ENCODE measurements around the gene SELENOO.

DNA sequence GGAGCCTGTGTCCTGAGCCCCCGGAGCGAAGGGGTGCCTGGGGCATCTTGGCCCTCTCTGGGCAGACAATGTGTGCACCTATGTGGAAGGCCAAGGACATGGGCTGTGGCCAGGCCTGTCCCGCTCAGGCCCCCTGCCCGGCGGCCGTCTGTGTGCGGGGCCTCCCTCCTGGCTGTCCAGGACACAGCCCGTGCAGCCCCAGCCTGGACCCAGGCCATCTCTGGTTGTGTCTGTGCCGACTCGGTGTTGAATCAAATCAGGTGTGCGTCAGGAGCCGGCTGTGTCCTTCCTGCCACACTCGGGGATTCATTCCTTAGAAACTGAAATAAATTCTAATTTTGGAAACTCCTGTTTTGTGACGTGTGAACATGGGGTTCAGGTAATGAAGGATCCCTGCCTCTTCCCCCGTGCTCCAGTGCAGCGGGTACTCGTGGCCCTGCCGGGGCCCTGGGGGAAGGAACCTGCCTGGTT, 1.5 kb upstream of the SELENOO start:
- TF ChIP-seq, protein P1, sequence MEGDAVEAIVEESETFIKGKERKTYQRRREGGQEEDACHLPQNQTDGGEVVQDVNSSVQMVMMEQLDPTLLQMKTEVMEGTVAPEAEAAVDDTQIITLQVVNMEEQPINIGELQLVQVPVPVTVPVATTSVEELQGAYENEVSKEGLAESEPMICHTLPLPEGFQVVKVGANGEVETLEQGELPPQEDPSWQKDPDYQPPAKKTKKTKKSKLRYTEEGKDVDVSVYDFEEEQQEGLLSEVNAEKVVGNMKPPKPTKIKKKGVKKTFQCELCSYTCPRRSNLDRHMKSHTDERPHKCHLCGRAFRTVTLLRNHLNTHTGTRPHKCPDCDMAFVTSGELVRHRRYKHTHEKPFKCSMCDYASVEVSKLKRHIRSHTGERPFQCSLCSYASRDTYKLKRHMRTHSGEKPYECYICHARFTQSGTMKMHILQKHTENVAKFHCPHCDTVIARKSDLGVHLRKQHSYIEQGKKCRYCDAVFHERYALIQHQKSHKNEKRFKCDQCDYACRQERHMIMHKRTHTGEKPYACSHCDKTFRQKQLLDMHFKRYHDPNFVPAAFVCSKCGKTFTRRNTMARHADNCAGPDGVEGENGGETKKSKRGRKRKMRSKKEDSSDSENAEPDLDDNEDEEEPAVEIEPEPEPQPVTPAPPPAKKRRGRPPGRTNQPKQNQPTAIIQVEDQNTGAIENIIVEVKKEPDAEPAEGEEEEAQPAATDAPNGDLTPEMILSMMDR (IDR thresholded peaks at IDR 0.05) = no peak
- no peak for TF ChIP-seq POLR2A (IDR thresholded peaks at IDR 0.05)

Data from right lobe of liver (tissue), 4 donors.